ENCODE data around the gene PEAK1. TPM values are rescaled to one million over a fixed set of nuclear protein-coding genes. Genes with fewer than 3 reads are reported as not detected.

The PEAK1 gene
- total and polyA plus RNA-seq, 2 donors (not counting 1 experiment from before 2014, with no cell fraction given), result 61.0 to 91.8 TPM

GRCh38 chr15:77326366-77326765, 93.5 kb downstream of the PEAK1 start:
- H3K9me3 ChIP-seq (ENCODE audit: control insufficient read depth, insufficient read depth, low read depth, low read length), result no peaks in the 10 kb centered on the region
- H2AFZ ChIP-seq (ENCODE audit: low read length), result no peak overlapping the region
- peaks cover 25% of the 10 kb centered on the region for H3K79me2 ChIP-seq (ENCODE audit: control insufficient read depth, insufficient read depth, low read length)
- H3K36me3 ChIP-seq (ENCODE audit: control insufficient read depth, insufficient read depth, low read length), result no peaks in the 10 kb centered on the region
- peak overlapping the region; percentile 8 for H3K4me2 ChIP-seq (ENCODE audit: extremely low read depth, insufficient read depth, low read length)
- H3K9ac ChIP-seq (ENCODE audit: insufficient read depth, low read length), result no peak overlapping the region
- H3K4me3 ChIP-seq (replicated peaks in 1 of 4; ENCODE audit: control extremely low read depth in 1 of 4, insufficient read depth in 1 of 4, low read depth in 3 of 4, low read length in 4 of 4), result no peak overlapping the region
- H3K4me1 ChIP-seq (ENCODE audit: control insufficient read depth, extremely low read depth, insufficient read depth, low read length), result peaks cover 4% of the 10 kb centered on the region
- H4K20me1 ChIP-seq (ENCODE audit: control insufficient read depth, extremely low read depth, insufficient read depth, low read length), result no peaks in the 10 kb centered on the region
- H3K27ac ChIP-seq (ENCODE audit: insufficient read depth, low read length), result no peak overlapping the region
- DNase-seq (ENCODE audit: low read depth in 2 of 2), result no peak
- no peaks in the 10 kb centered on the region for H3K27me3 ChIP-seq (ENCODE audit: control insufficient read depth, insufficient read depth, low read length)
- TF ChIP-seq, protein P1, sequence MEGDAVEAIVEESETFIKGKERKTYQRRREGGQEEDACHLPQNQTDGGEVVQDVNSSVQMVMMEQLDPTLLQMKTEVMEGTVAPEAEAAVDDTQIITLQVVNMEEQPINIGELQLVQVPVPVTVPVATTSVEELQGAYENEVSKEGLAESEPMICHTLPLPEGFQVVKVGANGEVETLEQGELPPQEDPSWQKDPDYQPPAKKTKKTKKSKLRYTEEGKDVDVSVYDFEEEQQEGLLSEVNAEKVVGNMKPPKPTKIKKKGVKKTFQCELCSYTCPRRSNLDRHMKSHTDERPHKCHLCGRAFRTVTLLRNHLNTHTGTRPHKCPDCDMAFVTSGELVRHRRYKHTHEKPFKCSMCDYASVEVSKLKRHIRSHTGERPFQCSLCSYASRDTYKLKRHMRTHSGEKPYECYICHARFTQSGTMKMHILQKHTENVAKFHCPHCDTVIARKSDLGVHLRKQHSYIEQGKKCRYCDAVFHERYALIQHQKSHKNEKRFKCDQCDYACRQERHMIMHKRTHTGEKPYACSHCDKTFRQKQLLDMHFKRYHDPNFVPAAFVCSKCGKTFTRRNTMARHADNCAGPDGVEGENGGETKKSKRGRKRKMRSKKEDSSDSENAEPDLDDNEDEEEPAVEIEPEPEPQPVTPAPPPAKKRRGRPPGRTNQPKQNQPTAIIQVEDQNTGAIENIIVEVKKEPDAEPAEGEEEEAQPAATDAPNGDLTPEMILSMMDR (conservative IDR thresholded peaks at IDR 0.05 in 1 of 2, IDR thresholded peaks at IDR 0.05 in 1 of 2; ENCODE audit: low read depth in 1 of 2, low read length in 2 of 2), result no peak
- TF ChIP-seq EZH2 (IDR thresholded peaks at IDR 0.05; ENCODE audit: low read length, missing control alignments), result no peak

- no peak overlapping the region for H3K4me2 ChIP-seq (ENCODE audit: extremely low read depth, insufficient read depth, low read length)
- no peak overlapping the region for H2AFZ ChIP-seq (ENCODE audit: low read length)
- H3K4me3 ChIP-seq (replicated peaks in 1 of 4; ENCODE audit: control extremely low read depth in 1 of 4, insufficient read depth in 1 of 4, low read depth in 3 of 4, low read length in 4 of 4), result no peak overlapping the region
- DNase-seq (ENCODE audit: low read depth in 2 of 2), result no peak
- H3K9me3 ChIP-seq (ENCODE audit: control insufficient read depth, insufficient read depth, low read depth, low read length), result no peaks in the 10 kb centered on the region
- no peaks in the 10 kb centered on the region for H4K20me1 ChIP-seq (ENCODE audit: control insufficient read depth, extremely low read depth, insufficient read depth, low read length)
- H3K4me1 ChIP-seq (ENCODE audit: control insufficient read depth, extremely low read depth, insufficient read depth, low read length), result no peaks in the 10 kb centered on the region
- TF ChIP-seq, protein P1 (conservative IDR thresholded peaks at IDR 0.05 in 1 of 2, IDR thresholded peaks at IDR 0.05 in 1 of 2; ENCODE audit: low read depth in 1 of 2, low read length in 2 of 2), result no peak
- no peak for TF ChIP-seq EZH2 (IDR thresholded peaks at IDR 0.05; ENCODE audit: low read length, missing control alignments)
- peaks cover 7% of the 10 kb centered on the region for H3K79me2 ChIP-seq (ENCODE audit: control insufficient read depth, insufficient read depth, low read length)
- H3K27ac ChIP-seq (ENCODE audit: insufficient read depth, low read length), result peak overlapping the region; percentile 3
- no peaks in the 10 kb centered on the region for H3K27me3 ChIP-seq (ENCODE audit: control insufficient read depth, insufficient read depth, low read length)
- H3K9ac ChIP-seq (ENCODE audit: insufficient read depth, low read length), result no peak overlapping the region
- H3K36me3 ChIP-seq (ENCODE audit: control insufficient read depth, insufficient read depth, low read length), result no peaks in the 10 kb centered on the region
Observed at GRCh38 chr15:77312523-77312922, 107.4 kb downstream of the PEAK1 start.

GRCh38 chr15:77311618-77312398, 108.1 kb downstream of the PEAK1 start:
- no peak for TF ChIP-seq EZH2 (IDR thresholded peaks at IDR 0.05; ENCODE audit: low read length, missing control alignments)
- TF ChIP-seq, protein P1 (conservative IDR thresholded peaks at IDR 0.05 in 1 of 2, IDR thresholded peaks at IDR 0.05 in 1 of 2; ENCODE audit: low read depth in 1 of 2, low read length in 2 of 2), result no peak
- H3K4me1 ChIP-seq (ENCODE audit: control insufficient read depth, extremely low read depth, insufficient read depth, low read length), result no peaks in the 10 kb centered on the region
- peaks cover 7% of the 10 kb centered on the region for H3K79me2 ChIP-seq (ENCODE audit: control insufficient read depth, insufficient read depth, low read length)
- H3K4me2 ChIP-seq (ENCODE audit: extremely low read depth, insufficient read depth, low read length), result no peak overlapping the region
- no peak overlapping the region for H3K27ac ChIP-seq (ENCODE audit: insufficient read depth, low read length)
- peak in 1 of 2 donors; percentile 22 for DNase-seq (ENCODE audit: low read depth in 2 of 2)
- no peak overlapping the region for H2AFZ ChIP-seq (ENCODE audit: low read length)
- no peak overlapping the region for H3K4me3 ChIP-seq (replicated peaks in 1 of 4; ENCODE audit: control extremely low read depth in 1 of 4, insufficient read depth in 1 of 4, low read depth in 3 of 4, low read length in 4 of 4)
- no peak overlapping the region for H3K9ac ChIP-seq (ENCODE audit: insufficient read depth, low read length)
- H3K27me3 ChIP-seq (ENCODE audit: control insufficient read depth, insufficient read depth, low read length), result no peaks in the 10 kb centered on the region
- no peaks in the 10 kb centered on the region for H3K9me3 ChIP-seq (ENCODE audit: control insufficient read depth, insufficient read depth, low read depth, low read length)
- no peaks in the 10 kb centered on the region for H4K20me1 ChIP-seq (ENCODE audit: control insufficient read depth, extremely low read depth, insufficient read depth, low read length)
- H3K36me3 ChIP-seq (ENCODE audit: control insufficient read depth, insufficient read depth, low read length), result no peaks in the 10 kb centered on the region

Data from fibroblast of lung (primary cell).